CD4-positive, alpha-beta memory T cell (primary cell): ENCODE measurements around the gene ALOX5. TPM values are rescaled to one million over a fixed set of nuclear protein-coding genes. Genes with fewer than 3 reads are reported as not detected.

ENCODE experiments used
- CTCF ChIA-PET: fragments of 350-600 bp; sonication (Branson Sonifier 250); formaldehyde crosslinking; loops from one replicate; lab custom pipeline; 2021; ENCODE audit warnings: inconsistent platforms; ENCODE audit not compliant: partially characterized antibody; lab: Charles Lee
- POLR2A ChIA-PET: fragments of 350-600 bp; sonication (Branson Sonifier 250); formaldehyde crosslinking; loops from one replicate; lab custom pipeline; 2021; ENCODE audit not compliant: partially characterized antibody; lab: Charles Lee
- DNase-seq, 5 donors: peaks; one replicate each; pipeline versions ENCODE4 v3.0.0 to v3.0.0-alpha.2; 2020 to 2022; ENCODE audit warnings: mixed read lengths in 1 of 5
- H3K27ac ChIP-seq: one replicate; pipeline ENCODE4 v1.7.0; 2013; ENCODE audit warnings: low read depth, low read length
- H3K27me3 ChIP-seq: 2 replicates; pipeline ENCODE4 v1.7.0; 2013; ENCODE audit warnings: mild to moderate bottlenecking, low read length, moderate library complexity; ENCODE audit not compliant: insufficient read depth
- H3K36me3 ChIP-seq: 2 replicates; pipeline ENCODE4 v1.7.0; 2013; ENCODE audit warnings: mild to moderate bottlenecking, low read length, moderate library complexity; ENCODE audit not compliant: insufficient read depth
- H3K4me1 ChIP-seq: 2 replicates; pipeline ENCODE4 v1.7.0; 2013; ENCODE audit warnings: mild to moderate bottlenecking, low read length, moderate library complexity; ENCODE audit not compliant: insufficient read depth
- H3K4me3 ChIP-seq, 2 donors: one replicate each; pipeline ENCODE4 v1.7.0; 2013; ENCODE audit warnings: low read length in 2 of 2, mild to moderate bottlenecking in 1 of 2
- H3K9me3 ChIP-seq, 2 donors: one replicate each; pipeline ENCODE4 v1.7.0; 2013; ENCODE audit warnings: low read length in 2 of 2, control low read depth in 1 of 2; ENCODE audit not compliant: control insufficient read depth in 1 of 2
- H3K27ac Mint-ChIP-seq, 7 donors: one replicate each; pipeline ENCODE4 v1.8.0; 2020 to 2021; ENCODE audit warnings: mixed read lengths in 7 of 7, mild to moderate bottlenecking in 6 of 7, inconsistent platforms in 3 of 7, moderate library complexity in 3 of 7
- H3K27me3 Mint-ChIP-seq, 2 donors: one replicate each; pipeline ENCODE4 v1.8.0; 2020 to 2021; ENCODE audit warnings: mixed read lengths in 2 of 2
- H3K36me3 Mint-ChIP-seq, 2 donors: one replicate each; pipeline ENCODE4 v1.8.0; 2020 to 2021; ENCODE audit warnings: mixed read lengths in 2 of 2, inconsistent platforms in 1 of 2, mild to moderate bottlenecking in 1 of 2
- H3K4me1 Mint-ChIP-seq, 4 donors: one replicate each; pipeline ENCODE4 v1.8.0; 2020 to 2021; ENCODE audit warnings: mixed read lengths in 4 of 4, mild to moderate bottlenecking in 1 of 4
- H3K4me3 Mint-ChIP-seq, 8 donors: one replicate each; pipeline ENCODE4 v1.8.0; 2020 to 2021; ENCODE audit warnings: mixed read lengths in 8 of 8, mild to moderate bottlenecking in 7 of 8, moderate library complexity in 6 of 8, inconsistent platforms in 3 of 8
- H3K9me3 Mint-ChIP-seq, 8 donors: one replicate each; pipeline ENCODE4 v1.8.0; 2020 to 2021; ENCODE audit warnings: mixed read lengths in 8 of 8, mild to moderate bottlenecking in 5 of 8, inconsistent platforms in 3 of 8, moderate library complexity in 1 of 8
- intact Hi-C: fragments of 100-400 bp; cut with micrococcal nuclease; formaldehyde crosslinking; loops from one replicate; pipeline ENCODE4 v1.15.1; 2023
- polyA plus RNA-seq, 2 donors: library from polyadenylated mRNA; unstranded; fragments of 300-500 nt; fragmentation: Illumina TruSeq; gene quantifications; one replicate each; pipeline ENCODE4 v1.2.3, GENCODE V29; 2021
- total RNA-seq, 2 experiments: library from RNA; stranded (reverse); gene quantifications; one replicate each; pipeline ENCODE4 v1.2.3, GENCODE V29; 2021

The ALOX5 gene
- total and polyA plus RNA-seq, 4 experiments from 2014 or later, result 3.1 to 30.3 (median 9.3) TPM

DNA sequence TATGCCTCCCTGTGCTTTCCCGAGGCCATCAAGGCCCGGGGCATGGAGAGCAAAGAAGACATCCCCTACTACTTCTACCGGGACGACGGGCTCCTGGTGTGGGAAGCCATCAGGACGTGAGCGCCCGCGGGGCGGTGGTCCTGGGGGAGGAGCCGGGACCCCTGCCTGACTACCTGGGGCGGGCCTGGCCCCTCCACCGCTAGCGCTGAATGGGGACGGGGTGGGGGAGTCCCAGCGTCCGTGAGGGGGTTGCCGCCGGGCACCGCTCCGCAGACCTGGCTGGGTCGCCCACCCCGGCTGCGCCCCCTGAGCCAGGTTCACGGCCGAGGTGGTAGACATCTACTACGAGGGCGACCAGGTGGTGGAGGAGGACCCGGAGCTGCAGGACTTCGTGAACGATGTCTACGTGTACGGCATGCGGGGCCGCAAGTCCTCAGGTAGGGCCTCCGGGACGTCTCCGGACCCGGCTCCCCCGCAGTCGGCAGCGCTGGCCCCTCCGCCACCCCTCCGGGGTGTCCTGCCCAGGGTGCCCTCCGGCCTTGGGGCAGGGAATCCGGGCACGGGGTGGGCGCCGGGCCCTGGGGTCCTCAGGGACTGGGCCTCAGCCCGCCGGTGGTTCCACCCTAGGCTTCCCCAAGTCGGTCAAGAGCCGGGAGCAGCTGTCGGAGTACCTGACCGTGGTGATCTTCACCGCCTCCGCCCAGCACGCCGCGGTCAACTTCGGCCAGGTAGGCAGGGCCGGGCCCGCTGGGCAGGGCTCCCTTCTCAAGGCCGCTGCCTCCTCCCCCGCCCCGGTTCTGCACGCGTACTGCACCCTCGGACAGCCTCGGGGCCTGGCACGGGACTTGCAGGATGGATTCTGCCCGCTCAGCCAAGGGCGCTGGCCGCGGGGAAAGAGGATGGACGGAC, 69.3 kb downstream of the ALOX5 start:
- Mint-ChIP-seq H3K27ac (peak overlapping the region in 1 of 7 donors; percentile 4), H3K36me3 (peaks cover 0 to 5% of the 10 kb centered on the region in 2 donors), H3K4me1 (no peaks in the 10 kb centered on the region), H3K27me3 (peaks cover 0 to 2% of the 10 kb centered on the region in 2 donors), H3K4me3 (no peak overlapping the region), H3K9me3 (no peaks in the 10 kb centered on the region)
- DNase-seq, result no peak
- no peak overlapping the region for H3K4me3 ChIP-seq
- CTCF ChIA-PET, result no interaction called here
- POLR2A ChIA-PET, result no interaction called here
- no peaks in the 10 kb centered on the region for H3K4me1 ChIP-seq
- H3K27ac ChIP-seq, result no peak overlapping the region
- H3K36me3 ChIP-seq, result no peaks in the 10 kb centered on the region
- H3K27me3 ChIP-seq, result no peaks in the 10 kb centered on the region
- no peaks in the 10 kb centered on the region for H3K9me3 ChIP-seq
- intact Hi-C loops, result no loop called here

DNA sequence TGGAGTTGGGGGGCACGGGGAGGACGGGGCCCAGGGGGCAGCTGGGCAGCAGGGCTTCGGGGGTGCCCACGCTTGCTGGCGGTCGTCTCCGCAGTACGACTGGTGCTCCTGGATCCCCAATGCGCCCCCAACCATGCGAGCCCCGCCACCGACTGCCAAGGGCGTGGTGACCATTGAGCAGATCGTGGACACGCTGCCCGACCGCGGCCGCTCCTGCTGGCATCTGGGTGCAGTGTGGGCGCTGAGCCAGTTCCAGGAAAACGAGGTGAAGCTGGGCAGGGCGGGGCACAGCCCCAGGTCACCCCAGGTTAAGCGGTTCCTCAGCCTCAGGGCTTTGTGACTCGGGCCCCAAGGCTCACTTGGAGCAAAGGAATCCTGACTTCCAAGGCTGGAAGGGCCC, 70.0 kb downstream of the ALOX5 start:
- DNase-seq, result no peak

DNA sequence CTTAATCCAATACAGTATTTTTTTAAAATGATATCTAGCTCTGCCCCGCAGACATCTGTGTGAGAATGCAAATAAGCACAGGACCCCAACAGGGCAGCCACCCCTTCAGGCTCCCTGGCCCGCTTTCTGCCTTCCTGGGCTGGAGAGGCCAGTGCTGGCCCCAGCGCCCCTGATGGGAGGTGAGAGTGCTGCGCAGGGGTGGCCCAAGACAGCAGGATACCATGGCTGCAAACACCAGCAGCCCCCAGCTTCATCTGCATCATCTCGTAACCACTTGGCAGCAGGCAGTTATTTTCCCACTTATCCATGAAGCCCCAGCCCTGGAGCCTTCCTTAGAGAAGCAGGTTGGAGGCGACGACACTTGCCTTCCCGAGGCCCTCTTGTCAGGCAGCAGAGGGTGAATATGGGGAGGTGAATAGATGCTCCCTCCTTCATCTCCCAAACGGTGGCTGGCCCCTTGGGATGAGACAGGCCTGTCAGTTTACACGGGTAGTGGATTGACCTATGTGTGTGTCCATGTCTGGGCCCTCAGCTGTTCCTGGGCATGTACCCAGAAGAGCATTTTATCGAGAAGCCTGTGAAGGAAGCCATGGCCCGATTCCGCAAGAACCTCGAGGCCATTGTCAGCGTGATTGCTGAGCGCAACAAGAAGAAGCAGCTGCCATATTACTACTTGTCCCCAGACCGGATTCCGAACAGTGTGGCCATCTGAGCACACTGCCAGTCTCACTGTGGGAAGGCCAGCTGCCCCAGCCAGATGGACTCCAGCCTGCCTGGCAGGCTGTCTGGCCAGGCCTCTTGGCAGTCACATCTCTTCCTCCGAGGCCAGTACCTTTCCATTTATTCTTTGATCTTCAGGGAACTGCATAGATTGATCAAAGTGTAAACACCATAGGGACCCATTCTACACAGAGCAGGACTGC, 71.2 kb downstream of the ALOX5 start:
- CTCF ChIA-PET, result no interaction called here
- H3K36me3 Mint-ChIP-seq, result no peaks in the 10 kb centered on the region
- POLR2A ChIA-PET, result no interaction called here

More for the DNA sequence above, 70.0 kb downstream of the ALOX5 start:
- intact Hi-C loops, result no loop called here
- H3K4me3 ChIP-seq, result no peak overlapping the region
- no peaks in the 10 kb centered on the region for H3K9me3 ChIP-seq
- CTCF ChIA-PET, result no interaction called here
- Mint-ChIP-seq H3K9me3 (no peaks in the 10 kb centered on the region), H3K27ac (no peak overlapping the region), H3K36me3 (peaks cover 0 to 5% of the 10 kb centered on the region in 2 donors), H3K4me3 (no peak overlapping the region), H3K4me1 (no peaks in the 10 kb centered on the region), H3K27me3 (peaks cover 0 to 2% of the 10 kb centered on the region in 2 donors)
- H3K27ac ChIP-seq, result no peak overlapping the region
- H3K27me3 ChIP-seq, result no peaks in the 10 kb centered on the region
- no peaks in the 10 kb centered on the region for H3K36me3 ChIP-seq
- H3K4me1 ChIP-seq, result no peaks in the 10 kb centered on the region
- POLR2A ChIA-PET, result no interaction called here

DNA sequence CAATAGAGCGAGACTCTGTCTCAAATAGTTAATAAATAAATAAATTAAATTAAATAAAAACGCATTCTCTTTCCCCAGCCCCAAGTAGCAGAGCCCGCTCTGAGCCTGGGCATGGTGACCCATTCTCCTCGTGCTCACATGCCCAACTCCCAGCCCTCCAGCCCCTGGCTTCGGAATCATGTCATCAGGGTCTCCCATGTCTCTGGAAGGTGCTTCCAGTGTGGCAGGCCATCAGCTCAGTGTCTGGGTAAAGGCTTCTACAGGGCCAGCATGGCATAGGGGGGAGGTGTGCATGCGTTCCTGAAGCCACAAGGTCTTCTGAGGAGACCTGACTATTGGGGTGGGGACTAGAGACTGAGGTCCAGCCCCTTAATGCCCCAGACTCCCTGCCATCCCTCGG, 72.8 kb downstream of the ALOX5 start:
- H3K36me3 Mint-ChIP-seq, result peaks cover 0 to 6% of the 10 kb centered on the region in 2 donors
- H3K27me3 ChIP-seq, result no peaks in the 10 kb centered on the region
- no peak overlapping the region for H3K27ac Mint-ChIP-seq
- peaks cover 0 to 3% (median 0%) of the 10 kb centered on the region in 4 donors for H3K4me1 Mint-ChIP-seq
- no peaks in the 10 kb centered on the region for H3K9me3 ChIP-seq
- ChIA-PET CTCF (no interaction called here), POLR2A (no interaction called here)
- intact Hi-C loops, result no loop called here
- no peaks in the 10 kb centered on the region for H3K4me1 ChIP-seq
- H3K27me3 Mint-ChIP-seq, result no peaks in the 10 kb centered on the region
- H3K4me3 Mint-ChIP-seq, result no peak overlapping the region
- no peak for DNase-seq
- no peak overlapping the region for H3K4me3 ChIP-seq
- no peak overlapping the region for H3K27ac ChIP-seq
- H3K9me3 Mint-ChIP-seq, result no peaks in the 10 kb centered on the region
- no peaks in the 10 kb centered on the region for H3K36me3 ChIP-seq

More for the DNA sequence above, 71.2 kb downstream of the ALOX5 start:
- H3K9me3 Mint-ChIP-seq, result no peaks in the 10 kb centered on the region
- DNase-seq, result no peak
- no peaks in the 10 kb centered on the region for H3K27me3 ChIP-seq
- peaks cover 0 to 2% of the 10 kb centered on the region in 2 donors for H3K27me3 Mint-ChIP-seq
- H3K36me3 ChIP-seq, result no peaks in the 10 kb centered on the region
- no peaks in the 10 kb centered on the region for H3K4me1 Mint-ChIP-seq
- H3K4me1 ChIP-seq, result no peaks in the 10 kb centered on the region
- no peak overlapping the region for H3K27ac ChIP-seq
- H3K4me3 Mint-ChIP-seq, result no peak overlapping the region
- intact Hi-C loops, result no loop called here
- H3K9me3 ChIP-seq, result no peaks in the 10 kb centered on the region
- H3K4me3 ChIP-seq, result no peak overlapping the region
- H3K27ac Mint-ChIP-seq, result no peak overlapping the region

DNA sequence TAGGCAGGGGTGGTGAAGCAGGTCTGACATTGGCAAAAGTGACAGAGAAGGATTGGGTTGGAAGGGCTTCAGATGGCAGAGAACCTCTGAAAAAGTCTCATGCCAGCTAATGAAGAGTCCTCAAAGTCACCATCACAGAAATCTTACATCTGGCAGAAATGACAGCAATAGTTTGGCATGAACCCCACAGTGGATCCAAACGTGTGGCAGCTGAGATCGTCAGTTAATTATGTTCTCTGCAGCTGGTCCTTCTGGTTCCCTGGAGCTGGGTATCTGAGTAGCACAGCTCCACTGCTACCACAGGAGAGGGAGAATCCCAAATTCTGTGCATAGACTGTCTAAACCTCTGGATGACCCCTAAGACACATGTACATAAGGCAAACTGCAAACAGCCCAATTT, 73.4 kb downstream of the ALOX5 start:
- Mint-ChIP-seq H3K9me3 (no peaks in the 10 kb centered on the region), H3K27ac (peak overlapping the region in 2 of 7 donors; percentile 8 to 76)

DNA sequence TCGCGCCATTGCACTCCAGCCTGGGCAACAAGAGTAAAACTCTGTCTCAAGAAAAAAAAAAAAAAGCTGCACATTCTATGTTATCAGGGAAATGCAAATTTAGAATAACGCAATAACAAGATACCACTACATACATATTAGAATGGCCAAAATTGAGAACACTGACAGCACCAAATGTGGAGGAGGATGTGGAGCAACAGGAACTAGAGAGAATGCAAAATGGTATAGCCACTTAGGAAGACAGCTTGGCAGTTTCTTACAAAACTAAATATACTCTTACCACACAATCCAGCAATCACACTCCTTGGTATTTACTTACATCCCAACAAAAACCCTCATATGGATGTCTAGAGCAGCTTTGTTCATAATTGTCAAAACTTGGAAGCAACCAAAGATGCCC, 76.8 kb downstream of the ALOX5 start:
- H3K4me1 ChIP-seq, result peaks cover 14% of the 10 kb centered on the region
- CTCF ChIA-PET, result no interaction called here
- POLR2A ChIA-PET, result no interaction called here
- no peak overlapping the region for H3K4me3 ChIP-seq
- Mint-ChIP-seq H3K9me3 (no peaks in the 10 kb centered on the region), H3K27me3 (no peaks in the 10 kb centered on the region), H3K4me3 (no peak overlapping the region), H3K36me3 (peaks cover 4 to 10% of the 10 kb centered on the region in 2 donors), H3K4me1 (peaks cover 4 to 16% (median 13%) of the 10 kb centered on the region in 4 donors), H3K27ac (no peak overlapping the region)
- no peak for DNase-seq
- intact Hi-C loops, result no loop called here
- H3K9me3 ChIP-seq, result no peaks in the 10 kb centered on the region
- H3K36me3 ChIP-seq, result no peaks in the 10 kb centered on the region
- no peak overlapping the region for H3K27ac ChIP-seq
- H3K27me3 ChIP-seq, result no peaks in the 10 kb centered on the region

More for the DNA sequence above, 73.4 kb downstream of the ALOX5 start:
- H3K27me3 Mint-ChIP-seq, result no peaks in the 10 kb centered on the region
- peaks cover 0 to 3% (median 0%) of the 10 kb centered on the region in 4 donors for H3K4me1 Mint-ChIP-seq
- H3K36me3 ChIP-seq, result no peaks in the 10 kb centered on the region
- H3K4me3 Mint-ChIP-seq, result no peak overlapping the region
- intact Hi-C loops, result no loop called here
- H3K36me3 Mint-ChIP-seq, result peaks cover 0 to 6% of the 10 kb centered on the region in 2 donors
- H3K27ac ChIP-seq, result no peak overlapping the region
- DNase-seq, result no peak
- no peaks in the 10 kb centered on the region for H3K4me1 ChIP-seq
- H3K4me3 ChIP-seq, result no peak overlapping the region
- ChIA-PET CTCF (no interaction called here), POLR2A (no interaction called here)
- no peaks in the 10 kb centered on the region for H3K27me3 ChIP-seq
- H3K9me3 ChIP-seq, result no peaks in the 10 kb centered on the region

DNA sequence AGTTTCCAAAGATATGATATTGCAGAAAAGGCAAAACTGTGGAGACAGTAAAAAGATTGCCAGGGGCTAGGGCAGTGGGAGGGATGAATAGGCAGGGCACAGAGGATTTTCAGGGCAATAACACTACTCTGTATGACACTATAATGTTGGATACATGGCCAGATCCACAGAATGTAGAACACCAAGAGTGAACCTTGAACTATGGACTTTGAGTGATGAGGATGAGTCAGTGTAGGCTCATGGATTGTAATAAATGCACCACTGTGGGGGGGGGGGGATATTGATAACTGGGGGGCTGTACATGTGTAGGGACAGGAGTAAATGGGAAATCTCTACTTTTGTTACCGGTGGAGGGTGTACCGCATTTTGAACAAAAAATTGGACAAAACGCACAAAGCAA, 77.4 kb downstream of the ALOX5 start:
- Histone ChIP-seq H3K4me3 (no peak overlapping the region), H3K27me3 (no peaks in the 10 kb centered on the region), H3K9me3 (no peaks in the 10 kb centered on the region), H3K27ac (no peak overlapping the region), H3K36me3 (no peaks in the 10 kb centered on the region), H3K4me1 (peaks cover 14% of the 10 kb centered on the region)
- H3K27me3 Mint-ChIP-seq, result no peaks in the 10 kb centered on the region
- no peak overlapping the region for H3K4me3 Mint-ChIP-seq
- H3K9me3 Mint-ChIP-seq, result no peaks in the 10 kb centered on the region
- ChIA-PET CTCF (no interaction called here), POLR2A (no interaction called here)
- H3K4me1 Mint-ChIP-seq, result peaks cover 4 to 16% (median 13%) of the 10 kb centered on the region in 4 donors
- peaks cover 8 to 15% of the 10 kb centered on the region in 2 donors for H3K36me3 Mint-ChIP-seq
- H3K27ac Mint-ChIP-seq, result peak overlapping the region in 2 of 7 donors; percentile 11 to 62
- DNase-seq, result no peak
- intact Hi-C loops, result no loop called here
